Activated CD8-positive, alpha-beta T cell treated with anti-CD3 and anti-CD28 coated beads for 36 hours (primary cell): ENCODE measurements around the gene ERH. TPM values are rescaled to one million over a fixed set of nuclear protein-coding genes. Genes with fewer than 3 reads are reported as not detected.

Experiments used
- ATAC-seq: fragments of 200-7000 bp; cut with Tn5 transposase; one replicate; pipeline ENCODE4 v1.10.0; 2021; ENCODE audit warnings: mild to moderate bottlenecking, moderate library complexity
- CTCF ChIA-PET: fragments of 350-600 bp; sonication (Branson Sonifier 250); formaldehyde crosslinking; loops from one replicate; lab custom pipeline; 2021; ENCODE audit warnings: antibody characterized with exemption; lab: Charles Lee
- POLR2A ChIA-PET: fragments of 350-600 bp; sonication (Branson Sonifier 250); formaldehyde crosslinking; loops from one replicate; lab custom pipeline; 2021; ENCODE audit warnings: antibody characterized with exemption; lab: Charles Lee
- DNase-seq: peaks from one replicate; pipeline ENCODE4 v3.0.0-alpha.2; 2020
- H3K27ac Mint-ChIP-seq: one replicate; pipeline ENCODE4 v1.8.0; 2021; ENCODE audit warnings: mild to moderate bottlenecking, mixed read lengths
- H3K27me3 Mint-ChIP-seq: one replicate; pipeline ENCODE4 v1.8.0; 2021; ENCODE audit warnings: mixed read lengths
- H3K36me3 Mint-ChIP-seq: one replicate; pipeline ENCODE4 v1.8.0; 2021; ENCODE audit warnings: low read depth, mixed read lengths
- H3K4me1 Mint-ChIP-seq: one replicate; pipeline ENCODE4 v1.8.0; 2021; ENCODE audit warnings: low read depth, mixed read lengths
- H3K4me3 Mint-ChIP-seq: one replicate; pipeline ENCODE4 v1.8.0; 2021; ENCODE audit warnings: mild to moderate bottlenecking, moderate library complexity, mixed read lengths
- H3K9me3 Mint-ChIP-seq: one replicate; pipeline ENCODE4 v1.8.0; 2021; ENCODE audit warnings: mixed read lengths
- intact Hi-C: fragments of 100-400 bp; cut with micrococcal nuclease; formaldehyde crosslinking; loops from one replicate; pipeline ENCODE4 v1.10.0; 2022
- total RNA-seq, 2 experiments: library from RNA; stranded (reverse); gene quantifications; one replicate each; pipeline ENCODE4 v1.2.3, GENCODE V29; 2021
- TF ChIP-seq, protein P1 (sequence below): fragments of 200-600 bp; IDR thresholded peaks from one replicate; pipeline ENCODE4 v1.8.0; 2022; ENCODE audit warnings: antibody characterized with exemption, mild to moderate bottlenecking

ERH gene
- total RNA-seq, 2 experiments from 2014 or later = 301 to 313 TPM

DNA sequence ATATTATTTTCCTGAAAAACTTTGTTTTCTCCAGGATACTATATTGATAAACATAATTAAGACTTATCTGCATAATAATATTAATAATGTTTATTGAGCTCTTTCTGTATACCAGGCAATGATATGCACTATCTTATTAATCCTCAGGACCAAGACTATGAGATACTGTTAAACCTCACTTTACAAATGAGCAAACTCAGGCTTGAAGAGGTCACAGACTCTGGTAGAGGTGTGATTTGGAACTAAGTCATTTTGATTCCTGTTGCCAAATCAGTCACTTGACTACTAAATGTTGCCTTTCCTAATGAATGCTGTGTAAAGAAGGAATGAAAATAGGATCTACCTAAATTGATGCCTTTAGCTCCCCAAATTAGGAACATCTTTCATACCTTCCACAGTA lies 7.7 kb upstream of the ERH start:
- intact Hi-C loops = no loop called here
- TF ChIP-seq, protein P1, sequence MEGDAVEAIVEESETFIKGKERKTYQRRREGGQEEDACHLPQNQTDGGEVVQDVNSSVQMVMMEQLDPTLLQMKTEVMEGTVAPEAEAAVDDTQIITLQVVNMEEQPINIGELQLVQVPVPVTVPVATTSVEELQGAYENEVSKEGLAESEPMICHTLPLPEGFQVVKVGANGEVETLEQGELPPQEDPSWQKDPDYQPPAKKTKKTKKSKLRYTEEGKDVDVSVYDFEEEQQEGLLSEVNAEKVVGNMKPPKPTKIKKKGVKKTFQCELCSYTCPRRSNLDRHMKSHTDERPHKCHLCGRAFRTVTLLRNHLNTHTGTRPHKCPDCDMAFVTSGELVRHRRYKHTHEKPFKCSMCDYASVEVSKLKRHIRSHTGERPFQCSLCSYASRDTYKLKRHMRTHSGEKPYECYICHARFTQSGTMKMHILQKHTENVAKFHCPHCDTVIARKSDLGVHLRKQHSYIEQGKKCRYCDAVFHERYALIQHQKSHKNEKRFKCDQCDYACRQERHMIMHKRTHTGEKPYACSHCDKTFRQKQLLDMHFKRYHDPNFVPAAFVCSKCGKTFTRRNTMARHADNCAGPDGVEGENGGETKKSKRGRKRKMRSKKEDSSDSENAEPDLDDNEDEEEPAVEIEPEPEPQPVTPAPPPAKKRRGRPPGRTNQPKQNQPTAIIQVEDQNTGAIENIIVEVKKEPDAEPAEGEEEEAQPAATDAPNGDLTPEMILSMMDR = no peak
- no peak overlapping the region for H3K27ac Mint-ChIP-seq
- H3K36me3 Mint-ChIP-seq = peaks cover 10% of the 10 kb centered on the region
- H3K27me3 Mint-ChIP-seq = no peaks in the 10 kb centered on the region
- no peak for ATAC-seq
- peaks cover 38% of the 10 kb centered on the region for H3K4me1 Mint-ChIP-seq
- CTCF ChIA-PET = interaction anchor here (1.2 to 1.4 kb wide), 2 partner anchors 12 to 168 kb away, joined by 3 to 4 read pairs; no protein-coding TSS in a partner anchor
- no peak for DNase-seq
- POLR2A ChIA-PET = interaction anchor here (0.6 to 1.0 kb wide), 2 partner anchors 46 to 371 kb away, joined by 3 read pairs; no protein-coding TSS in a partner anchor
- H3K9me3 Mint-ChIP-seq = peaks cover 4% of the 10 kb centered on the region
- H3K4me3 Mint-ChIP-seq = no peak overlapping the region

DNA sequence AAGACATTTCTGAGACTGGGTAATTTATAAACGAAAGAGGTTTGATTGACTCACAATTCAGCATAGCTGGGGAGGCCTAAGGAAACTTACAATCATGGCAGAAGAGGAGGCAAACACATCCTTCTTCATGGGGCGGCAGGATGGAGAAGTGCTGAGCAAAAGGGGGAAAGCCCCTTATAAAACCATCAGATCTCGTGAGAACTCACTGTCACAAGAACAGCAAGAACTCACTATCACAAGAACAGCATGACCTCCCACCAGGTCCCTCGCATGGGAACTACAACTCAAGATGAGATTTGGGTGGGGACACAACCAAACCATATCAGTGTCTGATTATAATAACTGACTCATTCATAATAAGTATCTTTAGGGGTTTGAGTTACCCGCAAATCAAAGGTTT lies 6.8 kb upstream of the ERH start:
- no peak overlapping the region for H3K4me3 Mint-ChIP-seq
- intact Hi-C loops = no loop called here
- ChIA-PET POLR2A (interaction anchor here (0.6 kb wide), 2 partner anchors 63 to 372 kb away, joined by 3 to 4 read pairs; no protein-coding TSS in a partner anchor), CTCF (interaction anchor here (1.2 kb wide), 1 partner anchor 20 kb away, joined by 4 read pairs; no protein-coding TSS in a partner anchor)
- DNase-seq (no peak), ATAC-seq (no peak)
- H3K27ac Mint-ChIP-seq = no peak overlapping the region
- H3K27me3 Mint-ChIP-seq = no peaks in the 10 kb centered on the region
- H3K9me3 Mint-ChIP-seq = peaks cover 4% of the 10 kb centered on the region
- TF ChIP-seq, protein P1 = no peak
- H3K36me3 Mint-ChIP-seq = peaks cover 18% of the 10 kb centered on the region
- peaks cover 47% of the 10 kb centered on the region for H3K4me1 Mint-ChIP-seq

DNA sequence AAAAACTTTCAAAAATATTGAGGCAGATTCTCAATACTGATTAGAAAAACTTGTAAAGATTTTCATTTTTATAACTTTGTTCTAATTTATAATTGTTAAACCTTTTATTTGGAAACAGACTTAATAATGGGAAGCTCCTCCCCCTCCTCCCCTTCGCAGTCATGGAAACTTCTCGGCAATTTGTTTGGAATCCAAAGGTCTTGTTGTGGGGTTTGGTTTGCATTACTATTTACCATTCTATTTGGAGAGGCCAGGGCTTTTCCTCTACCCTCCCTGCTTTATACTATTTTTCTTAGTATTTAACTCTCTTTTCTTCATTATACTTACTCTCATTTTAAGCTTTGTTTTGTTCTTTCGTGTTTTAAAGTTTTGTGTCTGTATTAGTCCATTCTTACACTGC lies 6.4 kb upstream of the ERH start:
- H3K27ac Mint-ChIP-seq = no peak overlapping the region
- H3K9me3 Mint-ChIP-seq = peaks cover 4% of the 10 kb centered on the region
- ATAC-seq (no peak), DNase-seq (no peak)
- H3K36me3 Mint-ChIP-seq = peaks cover 18% of the 10 kb centered on the region
- H3K27me3 Mint-ChIP-seq = no peaks in the 10 kb centered on the region
- TF ChIP-seq, protein P1 = no peak
- ChIA-PET POLR2A (no interaction called here), CTCF (interaction anchor here (1.2 kb wide), 1 partner anchor 20 kb away, joined by 4 read pairs; no protein-coding TSS in a partner anchor)
- H3K4me1 Mint-ChIP-seq = peaks cover 51% of the 10 kb centered on the region
- no peak overlapping the region for H3K4me3 Mint-ChIP-seq
- intact Hi-C loops = no loop called here

DNA sequence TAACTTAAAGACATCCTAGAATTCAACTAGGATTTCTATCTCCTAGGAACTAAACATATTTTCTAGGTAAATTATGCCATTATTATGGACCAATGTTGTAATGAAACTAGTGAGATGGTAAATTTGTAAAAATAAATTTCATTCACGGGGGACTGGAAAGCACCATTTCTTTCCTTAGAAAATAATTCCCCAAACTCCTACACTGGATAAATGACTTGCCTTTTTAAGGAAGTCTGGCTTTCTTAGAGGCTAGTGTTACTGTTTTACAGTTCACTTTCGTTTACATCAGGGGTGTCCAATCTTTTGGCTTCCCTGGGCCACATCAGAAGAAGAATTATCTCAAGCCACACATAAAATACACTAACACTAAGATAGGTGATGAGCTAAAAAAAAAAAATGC lies 3.7 kb upstream of the ERH start:
- ATAC-seq = no peak

DNA sequence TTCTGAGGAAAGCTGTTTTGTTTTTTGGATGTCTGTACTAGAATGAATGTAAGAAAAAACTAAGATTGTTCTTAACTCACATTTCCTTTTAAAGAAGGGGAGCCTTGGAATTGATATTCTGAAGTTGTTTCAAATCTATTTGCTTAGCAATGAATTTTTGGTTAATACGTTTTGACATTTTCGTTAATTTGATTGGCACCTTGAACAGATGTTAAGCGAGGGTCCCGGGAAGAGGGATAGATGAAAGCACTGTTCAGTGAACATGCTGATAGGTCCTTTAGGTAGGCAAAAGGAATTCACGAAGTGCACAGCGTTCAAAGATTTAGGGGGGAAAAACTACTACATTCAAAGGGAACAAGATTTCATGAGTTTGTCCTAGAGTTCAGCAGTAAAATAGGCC lies 2.1 kb upstream of the ERH start:
- POLR2A ChIA-PET = no interaction called here
- Mint-ChIP-seq H3K27ac (no peak overlapping the region), H3K4me3 (peak overlapping the region; percentile 98), H3K36me3 (peaks cover 46% of the 10 kb centered on the region), H3K27me3 (no peaks in the 10 kb centered on the region), H3K9me3 (peaks cover 4% of the 10 kb centered on the region), H3K4me1 (peaks cover 54% of the 10 kb centered on the region)
- ATAC-seq (no peak), DNase-seq (no peak)
- intact Hi-C loops = no loop called here
- TF ChIP-seq, protein P1 = no peak
- CTCF ChIA-PET = no interaction called here

More for the DNA sequence above, 3.7 kb upstream of the ERH start:
- Mint-ChIP-seq H3K4me1 (peaks cover 48% of the 10 kb centered on the region), H3K27me3 (no peaks in the 10 kb centered on the region), H3K27ac (no peak overlapping the region), H3K36me3 (peaks cover 30% of the 10 kb centered on the region), H3K4me3 (no peak overlapping the region), H3K9me3 (peaks cover 4% of the 10 kb centered on the region)
- DNase-seq = no peak
- intact Hi-C loops = no loop called here
- POLR2A ChIA-PET = interaction anchor here (1.3 kb wide), 1 partner anchor 13 kb away, joined by 3 read pairs; no protein-coding TSS in a partner anchor
- CTCF ChIA-PET = interaction anchor here (0.9 to 1.0 kb wide), 3 partner anchors 9 to 11 kb away, joined by 3 read pairs; no protein-coding TSS in a partner anchor
- TF ChIP-seq, protein P1 = no peak
